Kidney capillary endothelial cell (primary cell): ENCODE data around the gene NXF2B.
"Not testable (repeated sequence)": the region's sequence is repeated elsewhere in the genome, so short reads cannot be mapped to it uniquely, and the experiment has no call there.

Experiments used
- DNase-seq: peaks from one replicate; pipeline ENCODE4 v3.0.0-alpha.2; 2018; ENCODE audit warnings: low spot score

The NXF2B gene, protein sequence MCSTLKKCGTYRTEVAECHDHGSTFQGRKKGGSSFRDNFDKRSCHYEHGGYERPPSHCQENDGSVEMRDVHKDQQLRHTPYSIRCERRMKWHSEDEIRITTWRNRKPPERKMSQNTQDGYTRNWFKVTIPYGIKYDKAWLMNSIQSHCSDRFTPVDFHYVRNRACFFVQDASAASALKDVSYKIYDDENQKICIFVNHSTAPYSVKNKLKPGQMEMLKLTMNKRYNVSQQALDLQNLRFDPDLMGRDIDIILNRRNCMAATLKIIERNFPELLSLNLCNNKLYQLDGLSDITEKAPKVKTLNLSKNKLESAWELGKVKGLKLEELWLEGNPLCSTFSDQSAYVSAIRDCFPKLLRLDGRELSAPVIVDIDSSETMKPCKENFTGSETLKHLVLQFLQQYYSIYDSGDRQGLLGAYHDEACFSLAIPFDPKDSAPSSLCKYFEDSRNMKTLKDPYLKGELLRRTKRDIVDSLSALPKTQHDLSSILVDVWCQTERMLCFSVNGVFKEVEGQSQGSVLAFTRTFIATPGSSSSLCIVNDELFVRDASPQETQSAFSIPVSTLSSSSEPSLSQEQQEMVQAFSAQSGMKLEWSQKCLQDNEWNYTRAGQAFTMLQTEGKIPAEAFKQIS

DNA sequence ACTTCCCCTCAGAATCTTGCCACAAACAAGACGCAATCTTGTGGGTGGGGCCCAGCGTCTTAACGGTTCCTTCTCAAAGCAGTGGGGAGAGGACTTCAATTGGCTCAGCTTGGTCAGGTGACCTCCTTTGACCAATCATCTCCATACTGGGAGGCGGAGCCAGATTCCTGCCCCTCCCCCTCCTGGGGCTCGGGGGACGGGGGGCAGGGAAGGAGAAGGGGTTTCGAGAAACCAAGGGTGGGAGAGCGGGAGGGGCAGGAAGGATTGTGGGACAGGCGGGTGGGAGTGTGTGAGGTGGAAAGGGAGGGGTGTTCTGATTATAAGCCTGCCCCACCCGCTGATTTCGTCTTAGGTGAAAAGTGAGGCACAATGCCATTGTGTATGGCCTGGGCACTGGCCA is at the start of gene NXF2B:
NXF2B (minus strand) TSS at position 101 of the 400 bp plus-strand sequence. CDS start 59,972 bp downstream, outside the sequence.
- not testable (repeated sequence) for DNase-seq

DNA sequence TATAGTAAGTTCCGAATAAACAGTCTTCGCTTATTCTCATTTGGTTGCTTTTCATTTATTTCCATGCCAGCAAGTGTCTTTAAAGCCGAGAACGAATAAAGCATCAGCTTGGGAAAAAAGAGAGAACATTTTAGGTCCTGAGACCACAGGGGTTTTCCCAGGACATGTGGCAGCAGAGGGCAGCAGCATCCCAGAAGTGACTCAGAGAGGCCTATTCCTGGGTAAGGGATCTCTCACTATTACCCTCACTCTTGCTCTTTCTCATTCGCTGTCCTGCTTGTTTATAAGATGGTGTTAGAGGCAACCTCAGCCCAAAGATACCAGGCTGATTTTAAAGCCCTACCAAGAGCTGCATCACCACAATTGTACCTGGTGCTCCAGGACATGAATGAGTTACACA is 39.0 kb upstream of the NXF2B start:
- not testable (repeated sequence) for DNase-seq

DNA sequence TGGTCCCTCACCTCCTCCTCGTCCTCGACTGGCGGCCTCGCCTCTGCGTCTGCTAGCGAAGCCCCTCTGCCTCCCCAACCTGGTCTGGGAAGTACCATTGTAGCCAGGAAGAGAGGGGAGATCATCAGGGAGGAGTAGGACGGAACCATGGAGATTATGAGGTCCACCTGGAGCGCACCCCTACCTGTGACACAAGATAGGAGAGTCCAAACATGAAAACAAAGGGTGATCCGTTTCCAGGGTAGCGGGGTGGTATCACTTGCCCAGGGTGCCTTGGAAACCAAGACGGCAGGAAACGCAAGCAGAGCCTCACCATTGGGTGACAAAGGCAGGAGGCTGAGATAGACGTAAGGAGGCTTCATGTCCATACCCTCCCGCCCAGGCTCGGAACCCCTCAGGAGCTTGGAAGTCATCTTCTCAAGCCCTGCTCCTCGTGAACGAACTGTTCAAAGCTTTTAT is 32.0 kb upstream of the NXF2B start, which contains the start of gene TCP11X2:
TCP11X2 (minus strand) TSS at position 51 of the 459 bp plus-strand sequence.
- DNase-seq: not testable (repeated sequence)

DNA sequence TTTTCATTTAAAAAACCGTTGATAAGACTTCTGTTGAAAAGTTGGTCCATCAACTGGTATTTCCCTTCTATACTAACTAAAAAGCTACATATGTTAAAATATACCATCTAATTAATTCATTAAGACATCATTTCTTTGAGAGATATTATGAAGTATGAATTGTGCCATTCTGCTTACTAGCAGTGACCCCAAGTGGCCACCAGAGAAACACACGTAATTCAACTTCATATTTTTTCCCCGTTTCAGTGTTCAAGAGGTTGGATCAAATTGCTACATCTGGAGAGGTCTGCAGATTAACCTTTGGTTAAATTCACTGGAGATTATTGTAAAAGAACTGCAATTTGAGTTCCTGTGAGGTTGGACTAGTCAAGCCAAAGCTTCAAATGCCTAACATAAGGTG is 30.4 kb upstream of the NXF2B start:
- not testable (repeated sequence) for DNase-seq

DNA sequence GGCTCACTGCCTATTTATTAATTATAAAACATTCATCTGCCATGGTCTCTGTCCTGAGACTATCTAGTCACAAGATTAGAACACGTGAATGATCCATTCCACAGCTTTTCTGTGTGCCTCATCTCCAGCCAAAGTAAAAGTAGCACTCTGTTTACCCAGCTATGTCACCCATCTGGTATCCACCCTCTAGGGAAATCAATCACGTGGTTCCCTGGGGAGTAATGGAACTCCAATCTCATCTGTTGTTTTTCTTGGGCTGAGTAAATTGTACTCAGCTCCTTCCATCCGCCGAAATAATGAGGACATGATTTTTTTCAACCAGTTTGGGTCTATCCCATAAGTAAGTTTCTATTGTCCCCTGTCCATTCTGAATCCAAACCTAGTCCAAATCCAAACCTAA is 18.8 kb upstream of the NXF2B start:
- DNase-seq: not testable (repeated sequence)

DNA sequence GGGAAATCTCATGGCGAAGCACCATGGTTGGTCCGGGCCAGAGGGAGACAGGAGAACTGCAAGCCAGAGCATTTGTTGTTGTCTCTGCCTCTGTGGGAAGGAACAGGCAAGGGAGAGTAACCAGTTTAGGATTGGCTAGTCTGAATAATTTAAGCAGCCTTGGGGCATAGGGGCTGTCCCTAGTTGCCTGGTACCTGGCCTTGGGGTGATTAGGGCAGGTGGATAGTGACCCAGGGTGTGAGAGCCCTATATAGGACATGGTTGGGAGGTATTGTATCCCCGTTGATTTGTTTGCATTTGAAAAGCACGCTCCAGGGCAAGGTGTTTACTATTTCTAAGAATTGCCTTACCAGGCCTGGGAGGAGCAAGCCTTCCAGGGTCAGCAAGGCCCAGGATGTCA is 25.3 kb downstream of the NXF2B start:
- not testable (repeated sequence) for DNase-seq

DNA sequence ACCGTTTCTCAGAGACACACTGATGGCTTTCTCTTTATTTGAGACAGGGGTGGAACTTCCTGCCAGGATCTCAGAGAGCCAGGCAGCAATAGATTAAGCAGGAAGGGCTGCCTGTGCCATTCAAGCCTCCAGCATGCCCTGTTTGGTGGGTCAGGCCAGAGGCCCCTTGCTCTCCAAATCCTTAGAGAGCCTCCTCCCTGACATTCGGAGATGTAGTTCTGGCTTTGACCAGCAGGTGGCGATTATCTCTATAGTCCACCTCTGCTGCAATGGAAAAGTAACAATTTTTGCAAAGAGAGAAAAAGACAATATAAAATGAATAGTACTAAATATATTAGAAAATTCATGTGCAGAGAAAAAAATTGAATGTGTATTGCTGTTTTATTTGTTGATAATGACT is 93.9 kb downstream of the NXF2B start:
- peak; percentile 37 for DNase-seq

DNA sequence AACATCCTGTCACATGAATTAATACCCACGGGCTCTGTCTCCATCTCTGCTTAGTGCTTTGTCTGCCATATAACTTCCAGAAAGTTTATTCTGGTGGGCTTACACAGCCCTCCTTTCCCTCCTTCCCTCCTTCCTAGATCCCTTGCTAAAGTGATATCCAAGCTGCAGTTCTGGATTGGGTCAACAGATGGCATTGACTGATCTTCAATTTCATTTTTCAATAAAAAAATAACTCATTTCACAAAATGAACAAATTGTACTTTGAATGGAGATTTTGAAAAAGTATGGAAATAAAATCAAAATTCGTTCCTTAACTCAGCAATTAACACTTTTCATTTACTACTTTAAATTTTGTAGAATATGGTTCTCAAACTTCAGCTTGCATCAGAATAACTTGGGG is 97.9 kb downstream of the NXF2B start:
- no peak for DNase-seq

DNA sequence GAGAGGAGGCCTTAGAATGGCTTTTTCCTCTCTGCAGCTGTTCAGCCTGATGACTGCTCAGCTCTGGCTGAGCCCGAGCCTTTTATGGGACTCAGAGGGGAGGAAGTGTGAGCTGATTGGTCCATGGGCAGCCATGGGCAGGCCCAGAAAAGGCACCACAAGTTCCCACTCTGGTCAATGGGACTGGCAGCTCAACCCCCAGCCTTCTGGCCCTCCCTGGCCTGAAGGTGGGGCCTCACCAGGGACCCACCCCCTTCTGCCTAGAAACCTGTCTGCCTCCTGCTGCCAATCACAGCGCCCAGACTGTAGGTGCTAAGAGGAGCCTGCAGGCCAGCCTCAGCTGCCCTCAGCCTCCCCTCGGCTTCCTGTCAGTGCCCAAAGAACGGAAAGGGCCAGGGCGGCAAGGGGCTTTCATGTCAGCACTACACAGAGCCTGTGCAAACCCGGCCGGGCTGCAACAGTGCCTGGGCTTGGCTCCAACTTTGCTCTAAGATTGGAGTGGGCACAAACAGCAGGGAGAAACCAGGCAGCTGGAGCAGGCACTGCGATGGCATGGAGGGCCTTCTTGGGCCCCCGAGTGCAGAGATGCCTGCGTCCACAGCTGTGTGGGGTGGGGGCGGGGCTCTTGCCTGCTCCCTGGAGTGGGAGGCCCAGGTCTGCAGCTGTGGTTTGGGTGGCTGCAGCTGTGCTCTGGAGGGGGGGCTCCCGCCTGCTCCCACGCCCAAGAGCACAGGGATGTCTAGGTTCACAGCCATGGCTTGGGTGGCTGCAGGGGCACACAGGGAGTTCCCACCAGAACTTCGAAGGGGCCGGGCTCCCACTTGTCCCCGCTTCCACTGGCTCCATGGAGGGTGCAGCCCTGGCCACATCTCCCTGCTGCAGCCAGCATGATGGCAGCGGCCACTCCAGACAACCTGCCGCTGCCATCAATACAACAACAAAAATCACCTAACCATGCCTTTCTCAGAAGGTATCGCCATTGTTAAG is 100.2 kb downstream of the NXF2B start:
- DNase-seq: no peak

DNA sequence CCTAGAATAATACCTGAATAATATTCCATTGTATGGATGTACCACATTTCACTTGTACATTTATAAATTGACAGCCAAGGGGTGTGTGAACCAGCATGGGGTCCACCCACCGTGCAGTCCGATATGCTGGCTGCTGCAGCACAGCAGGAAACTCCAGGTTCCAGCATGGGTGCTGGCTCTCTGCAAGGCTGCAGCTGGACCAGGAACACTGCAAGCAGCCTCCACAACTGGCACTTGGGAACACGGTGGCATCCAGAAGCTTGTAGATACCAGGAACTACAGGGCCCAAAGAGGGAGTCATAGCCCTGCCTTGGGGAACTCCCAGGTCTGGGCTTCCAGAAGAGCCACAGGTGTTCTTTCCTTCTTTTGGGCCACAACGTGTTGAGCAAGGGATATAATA is 101.6 kb downstream of the NXF2B start:
- DNase-seq: no peak
